HepG2 (cell line): ENCODE data around the gene LRRC8C. TPM values are rescaled to one million over a fixed set of nuclear protein-coding genes. Genes with fewer than 3 reads are reported as not detected.

Source experiments
- CREB1 ChIP-seq, 2 experiments: fragments of 450-650 bp in 1 of 2; IDR thresholded peaks; 2 replicates each; pipeline ENCODE4 v1.6.1; 2016 to 2017; ENCODE audit warnings: control low read depth in 1 of 2, mild to moderate bottlenecking in 1 of 2, missing compliant biosample characterization in 1 of 2, missing genetic modification characterization in 1 of 2
- EP300 ChIP-seq, 3 experiments: sonication (generic) in 1 of 3; formaldehyde crosslinking in 1 of 3; IDR thresholded peaks; 2 replicates each; pipeline versions ENCODE4 v1.5.1 to v1.6.1; 2011 to 2020; ENCODE audit warnings: low read depth in 2 of 3, low read length in 2 of 3, borderline replicate concordance in 1 of 3, improper control_type of control experiment in 1 of 3, mild to moderate bottlenecking in 1 of 3, missing genetic modification reagents in 1 of 3, moderate library complexity in 1 of 3
- FOSL2 ChIP-seq: sonication (generic); formaldehyde crosslinking; IDR thresholded peaks from 2 replicates; pipeline ENCODE4 v1.4.0; 2020; ENCODE audit warnings: missing genetic modification reagents
- FOXA1 ChIP-seq, 2 experiments: fragments of 450-650 bp in 1 of 2; sonication (generic) in 1 of 2; formaldehyde crosslinking in 1 of 2; IDR thresholded peaks; 2 replicates each; pipeline versions ENCODE4 v1.4.0 to v1.6.1; 2016 to 2020; ENCODE audit warnings: missing genetic modification reagents in 1 of 2
- FOXA3 ChIP-seq: IDR thresholded peaks from 2 replicates; pipeline ENCODE4 v1.6.1; 2016; ENCODE audit warnings: missing genetic modification reagents, missing compliant biosample characterization
- KAT7 ChIP-seq: IDR thresholded peaks from 2 replicates; pipeline ENCODE4 v1.6.1; 2018; ENCODE audit warnings: borderline replicate concordance, missing compliant biosample characterization
- KDM1A ChIP-seq: IDR thresholded peaks from 2 replicates; pipeline ENCODE4 v1.6.1; 2016; ENCODE audit warnings: missing compliant biosample characterization
- KLF12 ChIP-seq: sonication (generic); formaldehyde crosslinking; IDR thresholded peaks from 2 replicates; pipeline ENCODE4 v1.4.0; 2020; ENCODE audit warnings: missing genetic modification reagents, borderline replicate concordance
- KLF15 ChIP-seq: sonication (generic); formaldehyde crosslinking; IDR thresholded peaks from 2 replicates; pipeline ENCODE4 v1.8.1; 2023; ENCODE audit warnings: borderline replicate concordance, mild to moderate bottlenecking, inconsistent platforms, missing genetic modification reagents, mixed read lengths
- NFIC ChIP-seq: IDR thresholded peaks from 2 replicates; pipeline ENCODE4 v1.6.1; 2012; ENCODE audit warnings: mild to moderate bottlenecking, low read length, inconsistent platforms
- NFYC ChIP-seq: IDR thresholded peaks from 2 replicates; pipeline ENCODE4 v1.6.1; 2016; ENCODE audit warnings: missing genetic modification reagents, missing compliant biosample characterization
- NR2F1 ChIP-seq, 2 experiments: fragments of 450-650 bp in 1 of 2; formaldehyde crosslinking in 1 of 2; IDR thresholded peaks; 2 replicates each; pipeline versions ENCODE4 v1.5.0 to v1.6.1; 2016 to 2020; ENCODE audit warnings: mild to moderate bottlenecking in 1 of 2, missing compliant biosample characterization in 1 of 2, missing genetic modification reagents in 1 of 2, moderate library complexity in 1 of 2
- NR2F6 ChIP-seq, 2 experiments: IDR thresholded peaks; 2 replicates each; pipeline ENCODE4 v1.6.1; 2016; ENCODE audit warnings: antibody characterized with exemption in 1 of 2, mild to moderate bottlenecking in 1 of 2
- RARA ChIP-seq: IDR thresholded peaks from 2 replicates; pipeline ENCODE4 v1.6.1; 2016; ENCODE audit warnings: missing genetic modification reagents, missing compliant biosample characterization
- RXRB ChIP-seq: IDR thresholded peaks from 2 replicates; pipeline ENCODE4 v1.6.1; 2016; ENCODE audit warnings: borderline replicate concordance, missing genetic modification reagents, missing compliant biosample characterization
- SAP130 ChIP-seq: IDR thresholded peaks from 2 replicates; pipeline ENCODE4 v1.6.1; 2016; ENCODE audit warnings: low read depth
- SOX13 ChIP-seq, 3 experiments: fragments of 450-650 bp in 1 of 3; sonication (generic) in 1 of 3; formaldehyde crosslinking in 1 of 3; IDR thresholded peaks in 2 of 3; conservative IDR thresholded peaks in 1 of 3; 2 replicates each; pipeline versions ENCODE4 v1.5.0 to v1.6.1; 2016 to 2020; ENCODE audit warnings: antibody characterized with exemption in 1 of 3, mild to moderate bottlenecking in 1 of 3, missing compliant biosample characterization in 1 of 3, missing genetic modification reagents in 1 of 3, moderate library complexity in 1 of 3
- SOX5 ChIP-seq: IDR thresholded peaks from 2 replicates; pipeline ENCODE4 v1.6.1; 2016; ENCODE audit warnings: borderline replicate concordance
- SOX6 ChIP-seq, 2 experiments: fragments of 450-650 bp in 1 of 2; sonication (generic) in 1 of 2; formaldehyde crosslinking in 1 of 2; IDR thresholded peaks; 2 replicates each; pipeline versions ENCODE4 v1.4.0 to v1.6.1; 2017 to 2020; ENCODE audit warnings: antibody characterized with exemption in 1 of 2, mild to moderate bottlenecking in 1 of 2, missing genetic modification reagents in 1 of 2
- TCF7 ChIP-seq: sonication (generic); IDR thresholded peaks from 2 replicates; pipeline ENCODE4 v1.6.1; 2016; ENCODE audit warnings: antibody characterized with exemption, low read depth
- ZNF20 ChIP-seq: sonication (generic); formaldehyde crosslinking; IDR thresholded peaks from 2 replicates; pipeline ENCODE4 v1.4.0; 2020; ENCODE audit warnings: mild to moderate bottlenecking, moderate library complexity, missing genetic modification reagents
- ZNF350 ChIP-seq: sonication (generic); formaldehyde crosslinking; IDR thresholded peaks from 2 replicates; pipeline ENCODE4 v1.4.0; 2020; ENCODE audit warnings: mild to moderate bottlenecking, low read depth, missing genetic modification reagents, borderline replicate concordance
- polyA plus RNA-seq, 8 experiments: library from polyadenylated mRNA; depleted of rRNA in 3 of 8; stranded (reverse) in 7 of 8; unstranded in 1 of 8; fragments of >200 nt; fragmentation: Illumina TruSeq in 4 of 8; extraction: Trizol in 4 of 8; gene quantifications; 2 replicates each; pipeline versions ENCODE4 v1.2.1 to v1.2.3, GENCODE V29; 2011 to 2016; ENCODE audit warnings: low read depth in 4 of 8, missing spikeins in 1 of 8, mixed read lengths in 1 of 8; ENCODE audit not compliant: insufficient read depth in 1 of 8
- total RNA-seq, 5 experiments: library from RNA; depleted of rRNA; stranded (reverse); fragments of >200 nt; fragmentation: Illumina TruSeq; extraction: Trizol; gene quantifications; 2 replicates each; pipeline ENCODE4 v1.2.3, GENCODE V29; 2016; ENCODE audit warnings: low read depth in 1 of 5
- TF ChIP-seq, protein P1 (sequence below): IDR thresholded peaks from 2 replicates; pipeline ENCODE4 v1.6.1; 2016; ENCODE audit warnings: mild to moderate bottlenecking
- TF ChIP-seq, protein P2 (sequence below): sonication (generic); formaldehyde crosslinking; IDR thresholded peaks from 2 replicates; pipeline ENCODE4 v1.4.0; 2020; ENCODE audit warnings: low read depth, mild to moderate bottlenecking, missing genetic modification reagents
- TF ChIP-seq, protein P3 (sequence below): sonication (generic); formaldehyde crosslinking; IDR thresholded peaks from 2 replicates; pipeline ENCODE4 v1.5.0; 2020; ENCODE audit warnings: missing genetic modification reagents, mild to moderate bottlenecking, borderline replicate concordance

LRRC8C gene
- total and polyA plus RNA-seq, 2 of the 13 experiments (the other 11 are each of a cell fraction or from before 2014, with no cell fraction given): 0.22 to 0.32 TPM

DNA sequence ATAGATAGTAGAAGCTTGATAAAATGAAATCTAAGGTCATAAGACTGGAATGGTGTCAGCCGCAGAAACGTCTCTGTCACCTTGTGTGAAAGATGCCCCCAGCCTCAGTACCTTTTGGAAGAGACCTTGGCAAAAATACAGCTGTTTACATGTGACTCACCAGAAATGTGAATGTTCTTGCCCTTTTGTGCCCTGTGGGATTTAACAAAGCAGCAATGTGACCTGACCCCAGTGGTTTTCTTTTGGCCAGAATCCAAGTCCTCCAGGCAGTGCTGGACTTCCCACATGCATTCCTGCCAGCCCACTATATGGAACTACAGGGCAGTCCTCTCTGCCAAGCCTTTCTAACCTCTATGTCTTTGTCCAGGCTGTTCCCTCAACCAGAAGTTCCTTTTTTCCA, 27.2 kb upstream of the LRRC8C start (continued):
- peak; percentile 39; the same call in 1 of the 2 replicates for TF ChIP-seq RXRB (CRISPR knock-in tag)
- peak; percentile 76 to 92 for TF ChIP-seq NR2F1 (CRISPR knock-in tag; IDR thresholded peaks at IDR 0.05)
- TF ChIP-seq FOXA3 (CRISPR knock-in tag): peak; percentile 68
- no peak for TF ChIP-seq KAT7
- peak; percentile 68 for TF ChIP-seq RARA
- peak; percentile 72; the same call in 1 of the 2 replicates for TF ChIP-seq NFIC
- TF ChIP-seq FOSL2 (CRISPR knock-in tag): peak; percentile 86
- TF ChIP-seq, protein P1, sequence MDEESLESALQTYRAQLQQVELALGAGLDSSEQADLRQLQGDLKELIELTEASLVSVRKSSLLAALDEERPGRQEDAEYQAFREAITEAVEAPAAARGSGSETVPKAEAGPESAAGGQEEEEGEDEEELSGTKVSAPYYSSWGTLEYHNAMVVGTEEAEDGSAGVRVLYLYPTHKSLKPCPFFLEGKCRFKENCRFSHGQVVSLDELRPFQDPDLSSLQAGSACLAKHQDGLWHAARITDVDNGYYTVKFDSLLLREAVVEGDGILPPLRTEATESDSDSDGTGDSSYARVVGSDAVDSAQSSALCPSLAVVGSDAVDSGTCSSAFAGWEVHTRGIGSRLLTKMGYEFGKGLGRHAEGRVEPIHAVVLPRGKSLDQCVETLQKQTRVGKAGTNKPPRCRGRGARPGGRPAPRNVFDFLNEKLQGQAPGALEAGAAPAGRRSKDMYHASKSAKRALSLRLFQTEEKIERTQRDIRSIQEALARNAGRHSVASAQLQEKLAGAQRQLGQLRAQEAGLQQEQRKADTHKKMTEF (CRISPR knock-in tag): 0 out of 2 replicates have a peak, but pooled peaks have one; percentile 21
- TF ChIP-seq CREB1 (IDR thresholded peaks at IDR 0.05): no peak
- TF ChIP-seq CREB1 (CRISPR knock-in tag; IDR thresholded peaks at IDR 0.05): peak; percentile 38; the same call in 1 of the 2 replicates
- TF ChIP-seq, protein P2, sequence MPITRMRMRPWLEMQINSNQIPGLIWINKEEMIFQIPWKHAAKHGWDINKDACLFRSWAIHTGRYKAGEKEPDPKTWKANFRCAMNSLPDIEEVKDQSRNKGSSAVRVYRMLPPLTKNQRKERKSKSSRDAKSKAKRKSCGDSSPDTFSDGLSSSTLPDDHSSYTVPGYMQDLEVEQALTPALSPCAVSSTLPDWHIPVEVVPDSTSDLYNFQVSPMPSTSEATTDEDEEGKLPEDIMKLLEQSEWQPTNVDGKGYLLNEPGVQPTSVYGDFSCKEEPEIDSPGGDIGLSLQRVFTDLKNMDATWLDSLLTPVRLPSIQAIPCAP (CRISPR knock-in tag): no peak
- no peak for TF ChIP-seq SOX6 (IDR thresholded peaks at IDR 0.05)
- peak; percentile 63 for TF ChIP-seq SOX6 (CRISPR knock-in tag; IDR thresholded peaks at IDR 0.05)
- no peak for TF ChIP-seq KLF12 (CRISPR knock-in tag)
- peak; percentile 41; the same call in 1 of the 2 replicates for TF ChIP-seq SAP130 (CRISPR knock-in tag)
- TF ChIP-seq SOX13 (IDR thresholded peaks at IDR 0.05): no peak
- TF ChIP-seq SOX13 (CRISPR knock-in tag; conservative IDR thresholded peaks at IDR 0.05 in 1 of 2, IDR thresholded peaks at IDR 0.05 in 1 of 2): peak in 1 of 2 experiments; percentile 77; a peak in 2 of 4 replicates
- TF ChIP-seq TCF7: peak; percentile 47; the same call in 1 of the 2 replicates
- TF ChIP-seq NFYC: no peak
- no peak for TF ChIP-seq FOXA1 (IDR thresholded peaks at IDR 0.05)
- peak; percentile 28; the same call in 1 of the 2 replicates for TF ChIP-seq FOXA1 (CRISPR knock-in tag; IDR thresholded peaks at IDR 0.05)
- peak; percentile 92 for TF ChIP-seq NR2F6 (IDR thresholded peaks at IDR 0.05)
- peak; percentile 83 for TF ChIP-seq NR2F6 (CRISPR knock-in tag; IDR thresholded peaks at IDR 0.05)
- 0 out of 2 replicates have a peak, but pooled peaks have one; percentile 42 for TF ChIP-seq KDM1A
- TF ChIP-seq SOX5 (CRISPR knock-in tag): peak; percentile 65; the same call in 1 of the 2 replicates
- TF ChIP-seq ZNF350 (CRISPR knock-in tag): no peak
- TF ChIP-seq KLF15 (CRISPR knock-in tag): no peak
- no peak for TF ChIP-seq ZNF20 (CRISPR knock-in tag)
- TF ChIP-seq, protein P3, sequence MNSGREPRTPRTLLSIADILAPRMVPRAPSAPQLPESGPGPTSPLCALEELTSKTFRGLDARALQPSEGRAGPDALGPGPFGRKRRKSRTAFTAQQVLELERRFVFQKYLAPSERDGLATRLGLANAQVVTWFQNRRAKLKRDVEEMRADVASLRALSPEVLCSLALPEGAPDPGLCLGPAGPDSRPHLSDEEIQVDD (CRISPR knock-in tag): no peak
- peak in 1 of 2 experiments; percentile 47; a peak in 2 of 4 replicates for TF ChIP-seq EP300 (IDR thresholded peaks at IDR 0.05; ENCODE audit: low read depth in 2 of 2, low read length in 2 of 2)
- no peak for TF ChIP-seq EP300 (CRISPR knock-in tag; IDR thresholded peaks at IDR 0.05; ENCODE audit: borderline replicate concordance)
